Uterus (tissue), 4 donors: Measurements from ENCODE around the gene FGFR4. TPM values are rescaled to one million over a fixed set of nuclear protein-coding genes. Genes with fewer than 3 reads are reported as not detected.

Experiments
- DNase-seq, 2 donors: peaks; one replicate each; pipeline ENCODE4 v3.0.0-alpha.2; 2019 to 2020
- H3K27ac ChIP-seq, 2 donors: fragments of 200-600 bp; sonication (generic); 1 replicate in 1 of 2; 2 replicates in 1 of 2; pipeline ENCODE4 v1.5.1; 2016 to 2018
- H3K27me3 ChIP-seq, 2 donors: fragments of 200-600 bp; sonication (generic); one replicate each; pipeline ENCODE4 v1.5.1; 2018 to 2019; ENCODE audit warnings: control low read depth in 1 of 2
- H3K36me3 ChIP-seq, 2 donors: fragments of 200-600 bp; sonication (generic); one replicate each; pipeline ENCODE4 v1.5.1; 2019; ENCODE audit warnings: control low read depth in 1 of 2
- H3K4me1 ChIP-seq, 2 donors: fragments of 200-600 bp; sonication (generic); one replicate each; pipeline ENCODE4 v1.5.1; 2018 to 2019; ENCODE audit warnings: control low read depth in 1 of 2
- H3K4me3 ChIP-seq, 2 donors: fragments of 200-600 bp; sonication (generic); 1 replicate in 1 of 2; 2 replicates in 1 of 2; pipeline ENCODE4 v1.5.1; 2018 to 2019; ENCODE audit warnings: mild to moderate bottlenecking in 1 of 2
- H3K9me3 ChIP-seq, 2 donors: fragments of 200-600 bp; sonication (generic); one replicate each; pipeline ENCODE4 v1.5.1; 2019; ENCODE audit warnings: control low read depth in 1 of 2
- POLR2A ChIP-seq, 2 donors: fragments of 450-650 bp; IDR thresholded peaks; one replicate each; pipeline ENCODE4 v1.6.1; 2016; ENCODE audit warnings: antibody characterized with exemption in 2 of 2, mild to moderate bottlenecking in 1 of 2, moderate library complexity in 1 of 2
- intact Hi-C: fragments of 100-400 bp; cut with DNase I; formaldehyde crosslinking; loops from one replicate; pipeline ENCODE4 v1.15.1; 2023; ENCODE audit warnings: low total_unique reads
- total RNA-seq, 4 donors: library from RNA; depleted of rRNA in 3 of 4; stranded (reverse); fragments of >200 nt in 3 of 4; gene quantifications; one replicate each; pipeline versions ENCODE4 v1.1.0 to v1.2.4, GENCODE V29; 2014 to 2023
- TF ChIP-seq, protein P1 (sequence below), 4 experiments: fragments of 200-600 bp in 2 of 4; fragments of 450-650 bp in 2 of 4; sonication (generic) in 2 of 4; IDR thresholded peaks; one replicate each; pipeline ENCODE4 v1.5.1; 2016 to 2019; ENCODE audit warnings: antibody characterized with exemption in 4 of 4, mild to moderate bottlenecking in 2 of 4, moderate library complexity in 1 of 4
- donor health status: DM: yes; HTN: yes; CAD: no.

FGFR4 gene
- total RNA-seq, 4 donors from 2014 or later: under 0.01 to 18.8 (median 1.5) TPM

DNA sequence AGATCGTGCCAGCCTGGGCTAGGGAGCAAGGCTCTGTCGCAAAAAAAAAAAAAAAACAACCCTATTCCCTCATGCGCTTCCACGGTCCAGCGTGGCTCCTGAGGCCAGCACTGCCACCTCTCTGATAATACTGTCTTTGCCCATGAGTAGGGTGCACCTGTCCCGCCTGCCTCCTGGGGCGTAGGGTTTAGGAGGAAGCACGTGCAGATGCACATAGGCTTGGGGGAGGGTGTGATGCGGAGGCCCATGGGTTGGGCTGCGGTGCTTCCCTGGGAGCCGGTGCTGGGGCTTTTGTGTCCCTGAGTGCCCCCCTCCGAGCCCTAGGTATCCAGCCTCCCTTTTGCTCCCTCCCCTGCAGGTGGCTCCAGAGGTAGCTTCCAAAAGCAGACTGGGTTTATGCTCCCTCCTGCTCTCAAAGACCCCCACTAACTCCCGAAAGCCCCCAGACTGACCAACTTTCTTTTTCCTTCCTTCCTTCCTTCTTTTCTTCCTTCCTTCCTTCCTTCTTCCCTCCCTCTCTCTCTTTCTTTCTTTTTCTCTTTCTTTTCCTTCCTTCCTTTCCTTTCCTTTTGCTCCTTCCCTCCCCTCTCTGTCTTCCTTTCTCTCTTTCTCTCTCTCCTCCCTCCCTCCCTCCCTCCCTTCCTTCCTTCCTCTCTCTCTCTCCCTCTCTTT, 12.8 kb downstream of the FGFR4 start:
- Histone ChIP-seq H3K27ac (no peak overlapping the region), H3K4me1 (no peaks in the 10 kb centered on the region), H3K4me3 (no peak overlapping the region), H3K9me3 (no peaks in the 10 kb centered on the region), H3K27me3 (no peaks in the 10 kb centered on the region), H3K36me3 (no peaks in the 10 kb centered on the region)
- intact Hi-C loops: no loop called here
- DNase-seq: no peak
- TF ChIP-seq, protein P1, sequence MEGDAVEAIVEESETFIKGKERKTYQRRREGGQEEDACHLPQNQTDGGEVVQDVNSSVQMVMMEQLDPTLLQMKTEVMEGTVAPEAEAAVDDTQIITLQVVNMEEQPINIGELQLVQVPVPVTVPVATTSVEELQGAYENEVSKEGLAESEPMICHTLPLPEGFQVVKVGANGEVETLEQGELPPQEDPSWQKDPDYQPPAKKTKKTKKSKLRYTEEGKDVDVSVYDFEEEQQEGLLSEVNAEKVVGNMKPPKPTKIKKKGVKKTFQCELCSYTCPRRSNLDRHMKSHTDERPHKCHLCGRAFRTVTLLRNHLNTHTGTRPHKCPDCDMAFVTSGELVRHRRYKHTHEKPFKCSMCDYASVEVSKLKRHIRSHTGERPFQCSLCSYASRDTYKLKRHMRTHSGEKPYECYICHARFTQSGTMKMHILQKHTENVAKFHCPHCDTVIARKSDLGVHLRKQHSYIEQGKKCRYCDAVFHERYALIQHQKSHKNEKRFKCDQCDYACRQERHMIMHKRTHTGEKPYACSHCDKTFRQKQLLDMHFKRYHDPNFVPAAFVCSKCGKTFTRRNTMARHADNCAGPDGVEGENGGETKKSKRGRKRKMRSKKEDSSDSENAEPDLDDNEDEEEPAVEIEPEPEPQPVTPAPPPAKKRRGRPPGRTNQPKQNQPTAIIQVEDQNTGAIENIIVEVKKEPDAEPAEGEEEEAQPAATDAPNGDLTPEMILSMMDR (IDR thresholded peaks at IDR 0.05): no peak
- no peak for TF ChIP-seq POLR2A (IDR thresholded peaks at IDR 0.05)

DNA sequence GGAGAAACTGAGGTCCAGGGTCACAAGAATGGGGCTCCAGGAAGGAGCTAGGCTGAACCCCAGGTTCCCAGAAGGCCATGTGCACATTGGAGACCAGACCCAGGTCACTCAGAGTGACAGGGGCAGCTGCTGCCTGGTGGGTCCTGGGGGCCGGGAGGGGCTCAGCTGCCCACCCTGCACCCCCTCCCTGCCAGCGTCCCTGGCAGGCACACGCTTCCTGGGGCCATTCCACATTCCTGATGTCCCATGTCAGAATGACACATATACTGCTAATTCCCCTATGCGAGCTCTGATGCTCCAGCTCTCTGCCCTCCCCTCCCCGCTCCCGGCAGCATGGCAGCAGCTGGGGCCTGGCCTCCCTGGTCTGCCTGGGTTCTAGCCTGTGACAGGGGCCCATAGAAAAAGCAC, 14.0 kb downstream of the FGFR4 start:
- Histone ChIP-seq H3K36me3 (no peaks in the 10 kb centered on the region), H3K4me1 (no peaks in the 10 kb centered on the region), H3K4me3 (no peak overlapping the region), H3K27ac (no peak overlapping the region), H3K27me3 (no peaks in the 10 kb centered on the region), H3K9me3 (no peaks in the 10 kb centered on the region)
- DNase-seq: no peak
- intact Hi-C loops: no loop called here
- no peak for TF ChIP-seq POLR2A (IDR thresholded peaks at IDR 0.05)
- TF ChIP-seq, protein P1 (IDR thresholded peaks at IDR 0.05): no peak

DNA sequence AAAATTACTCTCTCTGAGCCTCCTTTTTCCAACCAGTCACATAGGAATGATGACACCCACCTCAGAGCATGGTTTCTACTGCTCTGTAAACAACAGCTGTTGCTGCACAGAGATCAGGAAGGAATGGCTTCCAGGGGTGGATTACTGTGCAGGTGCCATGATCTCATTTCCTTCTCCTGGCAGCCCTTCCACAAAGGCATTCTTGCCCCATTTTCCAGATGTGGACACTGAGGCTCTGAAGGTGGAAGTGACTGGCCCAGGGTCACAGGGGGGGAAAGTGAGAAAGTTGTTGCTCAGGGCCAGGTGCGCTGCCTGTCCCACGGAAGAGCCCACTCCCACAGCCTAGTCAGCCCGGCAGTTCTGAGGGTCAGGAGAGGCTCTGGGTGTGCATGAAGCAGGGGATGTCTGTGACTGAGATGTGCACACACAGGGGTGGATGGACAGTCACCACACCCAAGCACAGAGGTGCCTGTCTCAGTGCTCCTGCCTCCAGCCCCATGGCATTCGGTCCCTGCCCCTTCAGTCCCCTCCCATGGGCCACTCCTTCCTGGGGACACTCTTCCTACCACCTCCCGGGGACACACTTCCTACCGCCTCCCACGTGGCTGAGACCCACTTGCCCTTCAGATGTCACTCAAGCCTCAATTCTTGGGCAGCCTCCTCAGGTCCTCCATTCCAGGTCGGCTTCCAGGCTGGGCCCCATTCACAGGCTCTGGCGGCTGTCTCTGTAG, 17.0 kb downstream of the FGFR4 start:
- H3K27ac ChIP-seq: no peak overlapping the region
- no peaks in the 10 kb centered on the region for H3K27me3 ChIP-seq
- no peaks in the 10 kb centered on the region for H3K36me3 ChIP-seq
- intact Hi-C loops: no loop called here
- H3K4me1 ChIP-seq: no peaks in the 10 kb centered on the region
- H3K9me3 ChIP-seq: no peaks in the 10 kb centered on the region
- no peak overlapping the region for H3K4me3 ChIP-seq
- DNase-seq: no peak
- no peak for TF ChIP-seq POLR2A (IDR thresholded peaks at IDR 0.05)
- TF ChIP-seq, protein P1 (IDR thresholded peaks at IDR 0.05): no peak

DNA sequence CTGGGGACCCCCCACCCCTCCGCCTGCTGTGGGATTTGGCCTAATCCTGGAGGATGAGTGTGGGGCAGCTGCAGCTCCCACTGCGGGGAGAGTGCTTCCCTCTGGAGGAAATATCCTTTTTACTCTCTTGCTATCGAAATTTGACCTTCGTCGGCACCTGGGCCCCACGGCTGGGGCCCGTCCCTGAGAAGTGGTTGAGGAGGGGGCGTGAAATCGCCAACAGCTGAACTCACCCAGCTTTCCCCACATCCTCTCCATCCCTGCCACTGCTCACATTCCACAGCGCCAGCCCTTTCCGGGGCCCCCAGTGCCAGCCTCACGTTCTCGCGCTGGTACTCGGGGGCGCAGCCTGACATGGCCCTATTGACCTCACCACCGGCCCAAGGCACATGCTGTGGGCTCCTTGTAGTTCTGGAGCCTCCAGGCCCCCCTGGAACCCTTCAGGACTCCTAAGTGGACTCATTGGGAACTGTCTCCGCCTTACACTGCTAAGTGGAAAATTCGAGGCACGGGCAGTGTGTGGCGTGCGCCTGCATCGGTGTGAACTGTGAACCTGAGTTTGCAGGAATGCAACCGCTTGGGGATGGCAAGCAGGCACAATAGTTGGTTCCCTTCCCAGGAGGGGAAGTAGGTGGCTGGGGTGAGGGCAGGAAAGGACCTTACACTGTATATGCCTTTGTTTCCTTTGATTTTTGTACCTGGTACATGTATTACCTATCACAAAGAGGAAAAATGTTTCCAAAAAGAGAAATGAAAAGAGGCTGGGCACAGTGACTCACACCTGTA, 19.2 kb downstream of the FGFR4 start:
- DNase-seq: no peak
- TF ChIP-seq, protein P1 (IDR thresholded peaks at IDR 0.05): no peak
- TF ChIP-seq POLR2A (IDR thresholded peaks at IDR 0.05): no peak
- no peak overlapping the region for H3K4me3 ChIP-seq
- intact Hi-C loops: no loop called here
- H3K27me3 ChIP-seq: no peaks in the 10 kb centered on the region
- no peaks in the 10 kb centered on the region for H3K9me3 ChIP-seq
- H3K4me1 ChIP-seq: no peaks in the 10 kb centered on the region
- no peak overlapping the region for H3K27ac ChIP-seq
- no peaks in the 10 kb centered on the region for H3K36me3 ChIP-seq

DNA sequence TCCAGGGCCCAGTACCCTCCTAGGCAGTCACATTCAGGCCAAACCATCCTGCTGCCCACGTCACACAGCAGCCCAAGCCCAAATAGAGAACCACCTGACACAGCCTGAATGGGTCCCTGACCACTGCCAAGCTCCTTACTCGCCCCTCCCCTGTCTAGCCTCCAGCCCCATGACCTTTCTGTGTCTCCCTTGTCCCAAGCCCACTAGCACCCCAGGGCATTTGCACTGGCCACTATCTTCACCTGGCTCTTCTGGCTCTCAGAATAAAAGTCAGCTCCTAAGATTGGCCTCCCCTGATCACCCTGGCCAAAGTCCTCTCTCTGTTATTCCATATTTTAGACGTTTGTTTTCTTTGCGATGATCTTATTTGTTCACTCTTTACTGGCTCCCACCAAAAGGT, 20.4 kb downstream of the FGFR4 start:
- Histone ChIP-seq H3K9me3 (no peaks in the 10 kb centered on the region), H3K27me3 (no peaks in the 10 kb centered on the region), H3K4me3 (no peak overlapping the region), H3K27ac (no peak overlapping the region), H3K36me3 (no peaks in the 10 kb centered on the region), H3K4me1 (no peaks in the 10 kb centered on the region)
- intact Hi-C loops: no loop called here
- TF ChIP-seq POLR2A (IDR thresholded peaks at IDR 0.05): no peak
- TF ChIP-seq, protein P1 (IDR thresholded peaks at IDR 0.05): no peak
- DNase-seq: no peak
